CD4-positive, alpha-beta T cell treated with Interleukin-21 for 1 hour (primary cell): ENCODE data around the gene CNST.
"Not testable (repeated sequence)": the region's sequence is repeated elsewhere in the genome, so short reads cannot be mapped to it uniquely, and the experiment has no call there.

Experiments used
- DNase-seq: peaks from one replicate; pipeline ENCODE4 v3.0.0-alpha.2; 2020

The CNST gene

GRCh38 chr1:246624091-246624490 is 57.8 kb downstream of the CNST start:
- DNase-seq = no peak

- no peak for DNase-seq
Measured at GRCh38 chr1:246629030-246629429, 62.8 kb downstream of the CNST start.

GRCh38 chr1:246629976-246630375 is 63.7 kb downstream of the CNST start:
- no peak for DNase-seq

- DNase-seq = no peak
Measured at GRCh38 chr1:246631426-246631825, 65.2 kb downstream of the CNST start.

GRCh38 chr1:246632281-246633168 is 66.3 kb downstream of the CNST start:
- DNase-seq = no peak

GRCh38 chr1:246634659-246635058 is 68.4 kb downstream of the CNST start:
- not testable (repeated sequence) for DNase-seq

- DNase-seq = no peak
Measured at GRCh38 chr1:246638941-246639655, 72.8 kb downstream of the CNST start.

GRCh38 chr1:246639732-246640131 is 73.5 kb downstream of the CNST start:
- no peak for DNase-seq

GRCh38 chr1:246640747-246641146 is 74.5 kb downstream of the CNST start:
- no peak for DNase-seq

- DNase-seq = no peak
Measured at GRCh38 chr1:246641394-246641793, 75.1 kb downstream of the CNST start.

GRCh38 chr1:246642719-246643118 is 76.5 kb downstream of the CNST start:
- no peak for DNase-seq

- no peak for DNase-seq
Measured at GRCh38 chr1:246647113-246647512, 80.9 kb downstream of the CNST start.

- no peak for DNase-seq
Measured at GRCh38 chr1:246647513-246647912, 81.3 kb downstream of the CNST start.

GRCh38 chr1:246651012-246651695 is 84.9 kb downstream of the CNST start:
- no peak for DNase-seq

- no peak for DNase-seq
Measured at GRCh38 chr1:246658567-246658966, 92.3 kb downstream of the CNST start.

- DNase-seq = no peak
Measured at GRCh38 chr1:246659594-246660140, 93.4 kb downstream of the CNST start.

- DNase-seq = no peak
Measured at GRCh38 chr1:246661451-246661850, 95.2 kb downstream of the CNST start.

GRCh38 chr1:246667773-246668172 is 101.5 kb downstream of the CNST start:
- no peak for DNase-seq

GRCh38 chr1:246669659-246670058 is 103.4 kb downstream of the CNST start:
- DNase-seq = no peak

- no peak for DNase-seq
Measured at GRCh38 chr1:246674049-246674448, 107.8 kb downstream of the CNST start.

- no peak for DNase-seq
Measured at GRCh38 chr1:246677842-246678241, 111.6 kb downstream of the CNST start.

- no peak for DNase-seq
Measured at GRCh38 chr1:246678816-246679793, 112.8 kb downstream of the CNST start.
